ENCODE measurements around the gene SMIM21.

SMIM21 gene

DNA sequence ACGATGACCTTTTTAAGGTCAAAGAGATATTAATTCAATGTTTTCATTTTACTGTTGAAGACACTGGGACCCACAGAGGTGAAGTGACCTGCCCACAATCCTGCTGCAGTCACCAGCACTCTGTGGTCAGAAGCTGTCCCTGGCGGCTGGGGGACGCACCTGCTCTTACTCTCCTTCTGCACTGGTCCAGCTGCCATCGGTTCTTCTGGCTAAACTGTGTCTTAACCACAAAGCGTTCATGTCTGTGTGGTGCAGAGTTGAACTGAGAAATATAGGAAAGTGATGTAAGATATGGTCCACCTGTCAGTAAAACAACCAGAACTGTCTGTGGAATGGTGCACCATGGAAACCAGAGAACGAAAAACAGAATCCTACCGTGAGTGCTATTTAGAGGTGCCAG lies 44.9 kb upstream of the SMIM21 start:
- Histone ChIP-seq H3K4me1 (no peaks in the 10 kb centered on the region), H3K79me2 (no peaks in the 10 kb centered on the region), H3K4me3 (ENCODE audit: low read depth, low read length) (no peak overlapping the region), H3K9me3 (ENCODE audit: control insufficient read depth, low read length) (no peaks in the 10 kb centered on the region), H3K36me3 (ENCODE audit: control insufficient read depth, insufficient read depth, low read length) (no peaks in the 10 kb centered on the region), H2AFZ (no peak overlapping the region), H3K27ac (no peak overlapping the region), H3K9ac (no peak overlapping the region), H3K4me2 (ENCODE audit: low read length) (no peak overlapping the region), H3K27me3 (ENCODE audit: control insufficient read depth, insufficient read depth, low read length) (no peaks in the 10 kb centered on the region)
- no peak for TF ChIP-seq CTCF (IDR thresholded peaks at IDR 0.05)

DNA sequence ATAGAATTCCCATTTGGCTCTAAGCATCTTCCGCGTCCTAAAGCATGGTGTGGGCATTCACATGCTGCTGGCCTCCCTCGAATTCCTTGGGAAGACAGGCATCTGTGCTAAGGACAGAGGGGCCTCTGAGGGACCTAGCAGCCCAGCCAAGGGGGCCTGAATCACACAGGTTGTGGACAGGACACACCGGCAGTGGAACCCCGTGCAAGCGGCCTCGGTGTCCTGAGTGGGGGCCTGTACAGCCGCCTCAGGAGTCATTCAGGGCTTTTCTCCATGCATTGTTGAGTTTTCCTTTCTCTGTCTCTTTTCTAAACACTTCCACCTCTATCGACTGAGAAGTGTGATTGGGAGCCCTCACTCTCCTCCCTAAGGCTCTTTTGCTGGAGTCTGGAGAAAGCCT lies 44.3 kb upstream of the SMIM21 start:
- H3K36me3 ChIP-seq (ENCODE audit: control insufficient read depth, insufficient read depth, low read length): no peaks in the 10 kb centered on the region
- H3K27me3 ChIP-seq (ENCODE audit: control insufficient read depth, insufficient read depth, low read length): no peaks in the 10 kb centered on the region
- H3K4me1 ChIP-seq: no peaks in the 10 kb centered on the region
- no peak for TF ChIP-seq CTCF (IDR thresholded peaks at IDR 0.05)
- H2AFZ ChIP-seq: no peak overlapping the region
- H3K27ac ChIP-seq: no peak overlapping the region
- H3K79me2 ChIP-seq: no peaks in the 10 kb centered on the region
- H3K9me3 ChIP-seq (ENCODE audit: control insufficient read depth, low read length): no peaks in the 10 kb centered on the region
- no peak overlapping the region for H3K4me3 ChIP-seq (ENCODE audit: low read depth, low read length)
- H3K9ac ChIP-seq: no peak overlapping the region
- H3K4me2 ChIP-seq (ENCODE audit: low read length): no peak overlapping the region

DNA sequence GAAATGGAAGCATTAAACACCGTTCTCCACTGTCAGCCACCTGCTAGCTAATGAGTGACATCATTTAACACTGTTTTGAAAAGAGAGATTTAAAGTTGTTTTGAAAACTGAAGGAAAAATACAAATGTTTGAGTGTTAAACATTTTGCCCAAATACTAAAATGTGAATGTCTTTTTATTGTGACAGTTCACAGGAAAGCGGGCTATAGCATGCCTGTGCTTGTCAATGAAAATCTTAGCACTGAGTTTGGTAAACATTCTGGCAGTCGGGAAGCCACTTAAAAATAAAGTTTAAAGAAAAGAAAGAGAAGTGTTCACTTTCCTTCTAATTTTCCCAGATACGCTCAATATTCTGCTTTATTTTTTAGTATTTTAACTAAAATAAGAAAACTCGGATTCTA lies 40.3 kb upstream of the SMIM21 start:
- no peak for TF ChIP-seq CTCF (IDR thresholded peaks at IDR 0.05)
- H3K79me2 ChIP-seq: no peaks in the 10 kb centered on the region
- no peak overlapping the region for H3K9ac ChIP-seq
- no peak overlapping the region for H3K4me3 ChIP-seq (ENCODE audit: low read depth, low read length)
- no peaks in the 10 kb centered on the region for H3K4me1 ChIP-seq
- H2AFZ ChIP-seq: no peak overlapping the region
- H3K27me3 ChIP-seq (ENCODE audit: control insufficient read depth, insufficient read depth, low read length): no peaks in the 10 kb centered on the region
- no peaks in the 10 kb centered on the region for H3K9me3 ChIP-seq (ENCODE audit: control insufficient read depth, low read length)
- H3K27ac ChIP-seq: no peak overlapping the region
- no peaks in the 10 kb centered on the region for H3K36me3 ChIP-seq (ENCODE audit: control insufficient read depth, insufficient read depth, low read length)
- no peak overlapping the region for H3K4me2 ChIP-seq (ENCODE audit: low read length)

DNA sequence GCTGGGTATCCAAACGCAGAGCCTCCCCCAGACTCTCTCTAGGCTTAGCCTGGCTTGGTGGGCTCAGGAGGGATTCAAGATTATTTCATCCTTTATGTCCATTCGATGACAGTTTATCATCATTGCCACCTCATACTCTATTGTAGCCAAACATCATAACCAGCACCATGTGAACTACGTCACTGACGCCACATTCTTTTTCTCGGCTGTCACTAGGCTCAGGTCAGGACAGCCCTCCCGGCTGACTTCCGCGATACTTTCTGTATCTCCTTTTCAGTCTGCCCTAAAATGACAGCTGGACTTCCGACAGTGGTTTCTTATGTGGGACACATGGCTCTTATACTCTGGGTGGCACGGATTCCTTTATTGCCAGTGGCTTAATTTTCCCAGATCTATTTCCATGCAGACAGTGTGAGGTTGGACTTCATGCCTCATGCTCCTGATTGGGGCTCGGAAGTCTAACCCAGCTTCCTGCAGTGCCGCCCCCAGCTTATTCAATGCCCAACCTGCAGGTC lies 39.8 kb upstream of the SMIM21 start:
- TF ChIP-seq CTCF (IDR thresholded peaks at IDR 0.05): no peak
- H3K27ac ChIP-seq: no peak overlapping the region
- no peaks in the 10 kb centered on the region for H3K9me3 ChIP-seq (ENCODE audit: control insufficient read depth, low read length)

DNA sequence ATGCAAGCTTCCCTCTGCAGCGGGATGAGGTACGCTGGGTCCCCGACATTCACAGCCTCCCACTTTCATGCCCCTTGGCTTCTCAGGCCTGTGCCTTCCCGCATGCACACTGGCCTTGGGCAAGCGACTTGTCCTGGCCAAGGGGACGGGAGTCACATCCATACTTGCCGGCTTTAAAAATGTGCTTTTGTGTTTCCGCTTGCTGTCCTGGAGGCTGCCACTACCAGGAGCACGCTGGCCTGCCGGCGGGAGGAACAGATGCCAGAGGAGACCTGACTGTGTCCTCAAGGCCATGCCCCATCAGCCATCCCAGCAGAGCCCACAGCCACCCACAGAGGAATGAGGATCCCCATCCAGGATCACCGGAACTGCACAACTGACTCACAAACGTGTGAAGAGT lies 36.9 kb upstream of the SMIM21 start:
- H2AFZ ChIP-seq: no peak overlapping the region
- no peak overlapping the region for H3K4me2 ChIP-seq (ENCODE audit: low read length)

More for the DNA sequence above, 39.8 kb upstream of the SMIM21 start:
- Histone ChIP-seq H3K79me2 (no peaks in the 10 kb centered on the region), H3K4me2 (ENCODE audit: low read length) (no peak overlapping the region), H3K9ac (no peak overlapping the region), H3K4me1 (no peaks in the 10 kb centered on the region), H3K4me3 (ENCODE audit: low read depth, low read length) (no peak overlapping the region), H3K27me3 (ENCODE audit: control insufficient read depth, insufficient read depth, low read length) (no peaks in the 10 kb centered on the region), H3K36me3 (ENCODE audit: control insufficient read depth, insufficient read depth, low read length) (no peaks in the 10 kb centered on the region), H2AFZ (no peak overlapping the region)

More for the DNA sequence above, 36.9 kb upstream of the SMIM21 start:
- TF ChIP-seq CTCF (IDR thresholded peaks at IDR 0.05): no peak
- no peaks in the 10 kb centered on the region for H3K27me3 ChIP-seq (ENCODE audit: control insufficient read depth, insufficient read depth, low read length)
- no peak overlapping the region for H3K4me3 ChIP-seq (ENCODE audit: low read depth, low read length)
- H3K36me3 ChIP-seq (ENCODE audit: control insufficient read depth, insufficient read depth, low read length): no peaks in the 10 kb centered on the region
- H3K79me2 ChIP-seq: no peaks in the 10 kb centered on the region
- H3K4me1 ChIP-seq: no peaks in the 10 kb centered on the region
- no peak overlapping the region for H3K27ac ChIP-seq
- no peaks in the 10 kb centered on the region for H3K9me3 ChIP-seq (ENCODE audit: control insufficient read depth, low read length)
- no peak overlapping the region for H3K9ac ChIP-seq
